ENCODE data around the gene LCN12.

The LCN12 gene

GRCh38 chr9:136974817-136975535 is 22.9 kb downstream of the LCN12 start:
- no peak for DNase-seq (ENCODE audit: low spot score)

GRCh38 chr9:136975644-136976043 is 23.6 kb downstream of the LCN12 start:
- DNase-seq (ENCODE audit: low spot score) = no peak

- DNase-seq (ENCODE audit: low spot score) = no peak
These were observed 25.1 kb downstream of the LCN12 start, which contains the start of gene PTGDS for GRCh38 chr9:136977223-136977622. PTGDS (plus strand) TSS chr9:136977504; CDS start chr9:136977579, 75 bp downstream.

- no peak for DNase-seq (ENCODE audit: low spot score)
These were observed 25.6 kb downstream of the LCN12 start for GRCh38 chr9:136977649-136978072.

GRCh38 chr9:136978073-136978864 is 26.2 kb downstream of the LCN12 start:
- peak; percentile 87 for DNase-seq (ENCODE audit: low spot score)

GRCh38 chr9:136978865-136979544 is 26.9 kb downstream of the LCN12 start:
- DNase-seq (ENCODE audit: low spot score) = no peak

GRCh38 chr9:136979769-136980587 is 27.9 kb downstream of the LCN12 start:
- no peak for DNase-seq (ENCODE audit: low spot score)

GRCh38 chr9:136980669-136981478 is 28.8 kb downstream of the LCN12 start:
- no peak for DNase-seq (ENCODE audit: low spot score)

GRCh38 chr9:136981588-136982231 is 29.6 kb downstream of the LCN12 start:
- no peak for DNase-seq (ENCODE audit: low spot score)

- no peak for DNase-seq (ENCODE audit: low spot score)
These were observed 30.4 kb downstream of the LCN12 start, which contains the start of gene LCNL1 for GRCh38 chr9:136982232-136983051. LCNL1 (plus strand) TSS chr9:136982993; CDS start chr9:136983587, 594 bp downstream.

- no peak for DNase-seq (ENCODE audit: low spot score)
These were observed 31.1 kb downstream of the LCN12 start for GRCh38 chr9:136983167-136983566.

- DNase-seq (ENCODE audit: low spot score) = no peak
These were observed 31.7 kb downstream of the LCN12 start for GRCh38 chr9:136983656-136984314.

- DNase-seq (ENCODE audit: low spot score) = no peak
These were observed 32.5 kb downstream of the LCN12 start for GRCh38 chr9:136984464-136985026.

- no peak for DNase-seq (ENCODE audit: low spot score)
These were observed 33.0 kb downstream of the LCN12 start for GRCh38 chr9:136985027-136985602.

- DNase-seq (ENCODE audit: low spot score) = no peak
These were observed 33.8 kb downstream of the LCN12 start for GRCh38 chr9:136985853-136986252.

GRCh38 chr9:136988872-136989271 is 36.8 kb downstream of the LCN12 start:
- no peak for DNase-seq (ENCODE audit: low spot score)

- no peak for DNase-seq (ENCODE audit: low spot score)
These were observed 38.3 kb downstream of the LCN12 start for GRCh38 chr9:136990242-136990911.

All from D341Med (cell line).